CD14-positive monocyte (primary cell): ENCODE measurements around the gene CHRM5. TPM values are rescaled to one million over a fixed set of nuclear protein-coding genes. Genes with fewer than 3 reads are reported as not detected.

Experiments
- DNase-seq, 3 donors: peaks; one replicate each; pipeline ENCODE4 v3.0.0-alpha.2; 2011 to 2022
- H2AFZ ChIP-seq: 2 replicates; pipeline ENCODE4 v1.6.0; 2012; ENCODE audit warnings: mild to moderate bottlenecking, low read depth, low read length, inconsistent platforms; ENCODE audit not compliant: insufficient read depth, poor library complexity, severe bottlenecking
- H3K27ac ChIP-seq, 2 donors: 1 replicate in 1 of 2; 2 replicates in 1 of 2; pipeline ENCODE4 v1.5.1; 2012 to 2013; ENCODE audit warnings: low read length in 2 of 2, control low read depth in 1 of 2, inconsistent platforms in 1 of 2, low read depth in 1 of 2, mild to moderate bottlenecking in 1 of 2
- H3K27me3 ChIP-seq, 2 donors: one replicate each; pipeline versions ENCODE4 v1.6.0 to v1.6.1; 2011 to 2013; ENCODE audit warnings: low read length in 2 of 2; ENCODE audit not compliant: control insufficient read depth in 2 of 2, insufficient read depth in 2 of 2
- H3K36me3 ChIP-seq, 2 donors: replicated peaks in 1 of 2; 1 replicate in 1 of 2; 2 replicates in 1 of 2; pipeline versions ENCODE4 v1.5.1 to v1.6.1; 2012 to 2013; ENCODE audit warnings: low read length in 2 of 2, control low read depth in 1 of 2, inconsistent platforms in 1 of 2, mild to moderate bottlenecking in 1 of 2; ENCODE audit not compliant: insufficient read depth in 2 of 2, control insufficient read depth in 1 of 2
- H3K4me1 ChIP-seq, 2 donors: 1 replicate in 1 of 2; 2 replicates in 1 of 2; pipeline versions ENCODE4 v1.5.1 to v1.6.1; 2012 to 2013; ENCODE audit warnings: low read length in 2 of 2, control low read depth in 1 of 2, inconsistent platforms in 1 of 2, mild to moderate bottlenecking in 1 of 2, moderate library complexity in 1 of 2; ENCODE audit not compliant: insufficient read depth in 2 of 2, control insufficient read depth in 1 of 2
- H3K4me2 ChIP-seq: replicated peaks from 2 replicates; pipeline ENCODE3; 2012; ENCODE audit warnings: low read length, moderate library complexity, mild to moderate bottlenecking; ENCODE audit not compliant: poor library complexity, severe bottlenecking; ENCODE audit errors: extremely low read depth
- H3K4me3 ChIP-seq, 3 experiments: fragments of 200-600 bp in 1 of 3; sonication (generic) in 1 of 3; replicated peaks in 1 of 3; 1 replicate in 2 of 3; 2 replicates in 1 of 3; pipeline ENCODE4 v1.5.1; 2011 to 2013; ENCODE audit warnings: low read length in 3 of 3, mild to moderate bottlenecking in 3 of 3, control low read depth in 2 of 3, low read depth in 2 of 3, inconsistent platforms in 1 of 3, moderate library complexity in 1 of 3
- H3K79me2 ChIP-seq: 2 replicates; pipeline ENCODE4 v1.6.0; 2012; ENCODE audit warnings: mild to moderate bottlenecking, control low read depth, inconsistent platforms, low read length, moderate library complexity; ENCODE audit not compliant: insufficient read depth
- H3K9ac ChIP-seq: 2 replicates; pipeline ENCODE4 v1.6.0; 2017; ENCODE audit warnings: low read length, mild to moderate bottlenecking; ENCODE audit not compliant: insufficient read depth, poor library complexity, severe bottlenecking
- H3K9me3 ChIP-seq, 2 donors: replicated peaks in 1 of 2; 1 replicate in 1 of 2; 2 replicates in 1 of 2; pipeline versions ENCODE4 v1.5.1 to v1.6.1; 2012 to 2013; ENCODE audit warnings: low read length in 2 of 2, control low read depth in 1 of 2; ENCODE audit not compliant: control insufficient read depth in 1 of 2, insufficient read depth in 1 of 2
- H4K20me1 ChIP-seq: 2 replicates; pipeline ENCODE4 v1.6.0; 2012; ENCODE audit warnings: mild to moderate bottlenecking, low read length, control low read depth, moderate library complexity; ENCODE audit not compliant: insufficient read depth
- H3K27ac Mint-ChIP-seq, 7 donors: one replicate each; pipeline ENCODE4 v1.8.0; 2020; ENCODE audit warnings: mild to moderate bottlenecking in 7 of 7, mixed read lengths in 7 of 7, moderate library complexity in 6 of 7, inconsistent platforms in 2 of 7
- H3K27me3 Mint-ChIP-seq, 3 donors: one replicate each; pipeline ENCODE4 v1.8.0; 2021 to 2022; ENCODE audit warnings: low read depth in 3 of 3, mild to moderate bottlenecking in 3 of 3, mixed read lengths in 3 of 3, moderate library complexity in 3 of 3, inconsistent platforms in 1 of 3
- H3K36me3 Mint-ChIP-seq, 2 donors: one replicate each; pipeline ENCODE4 v1.8.0; 2020; ENCODE audit warnings: mixed read lengths in 2 of 2, inconsistent platforms in 1 of 2, mild to moderate bottlenecking in 1 of 2
- H3K4me1 Mint-ChIP-seq: one replicate; pipeline ENCODE4 v1.8.0; 2020; ENCODE audit warnings: mild to moderate bottlenecking, mixed read lengths
- H3K4me3 Mint-ChIP-seq, 2 donors: one replicate each; pipeline ENCODE4 v1.8.0; 2020; ENCODE audit warnings: mild to moderate bottlenecking in 2 of 2, mixed read lengths in 2 of 2, moderate library complexity in 1 of 2
- H3K9me3 Mint-ChIP-seq, 7 donors: one replicate each; pipeline ENCODE4 v1.8.0; 2020 to 2022; ENCODE audit warnings: mixed read lengths in 7 of 7, mild to moderate bottlenecking in 6 of 7, moderate library complexity in 6 of 7, inconsistent platforms in 2 of 7
- CTCF ChIP-seq: fragments of 200-600 bp; IDR thresholded peaks from one replicate; pipeline ENCODE4 v1.8.0; 2022; ENCODE audit warnings: antibody characterized with exemption, mild to moderate bottlenecking
- WGBS: methylation state at CpG from one replicate; pipeline ENCODE4 v1.1.5; 2013; ENCODE audit warnings: missing lambda C conversion rate; ENCODE audit not compliant: insufficient coverage; 5-methylcytosine and 5-hydroxymethylcytosine counted together
- intact Hi-C, 2 donors: fragments of 100-400 bp; cut with micrococcal nuclease; formaldehyde crosslinking; loops; one replicate each; pipeline versions ENCODE4 v1.15.0 to v1.15.1; 2023
- polyA plus RNA-seq, 3 donors: library from polyadenylated mRNA; depleted of rRNA in 1 of 3; unstranded in 2 of 3; stranded (reverse) in 1 of 3; fragments of 300-500 nt in 2 of 3; fragments of >200 nt in 1 of 3; fragmentation: Illumina TruSeq in 2 of 3; gene quantifications; 1 replicate in 2 of 3; 2 replicates in 1 of 3; pipeline ENCODE4 v1.2.3, GENCODE V29; 2012 to 2021

Gene CHRM5
- polyA plus RNA-seq, 3 donors: not detected

GRCh38 chr15:34031987-34032760, 63.9 kb downstream of the CHRM5 start:
- H3K27me3 ChIP-seq: no peaks in the 10 kb centered on the region
- intact Hi-C loops: no loop called here
- no peaks in the 10 kb centered on the region for H4K20me1 ChIP-seq
- no peaks in the 10 kb centered on the region for H3K79me2 ChIP-seq
- H3K36me3 ChIP-seq: no peaks in the 10 kb centered on the region
- no peak for DNase-seq
- H2AFZ ChIP-seq: no peak overlapping the region
- Mint-ChIP-seq H3K36me3 (no peaks in the 10 kb centered on the region), H3K9me3 (peaks cover 0 to 16% (median 0%) of the 10 kb centered on the region in 7 donors), H3K27me3 (no peaks in the 10 kb centered on the region), H3K27ac (no peak overlapping the region), H3K4me1 (no peaks in the 10 kb centered on the region), H3K4me3 (no peak overlapping the region)
- no peak overlapping the region for H3K4me2 ChIP-seq
- no peak overlapping the region for H3K9ac ChIP-seq
- WGBS: 92% methylated on average over 2 of the region's 10 CpGs
- H3K4me3 ChIP-seq: no peak overlapping the region
- H3K27ac ChIP-seq: no peak overlapping the region
- no peaks in the 10 kb centered on the region for H3K4me1 ChIP-seq
- H3K9me3 ChIP-seq: peaks cover 0 to 2% of the 10 kb centered on the region in 2 donors
- TF ChIP-seq CTCF: no peak

- Histone ChIP-seq H3K4me2 (peak overlapping the region; percentile 95), H3K27me3 (no peaks in the 10 kb centered on the region), H3K4me3 (peak overlapping the region; percentile 69 to 98 (median 94)), H3K27ac (peak overlapping the region; percentile 13 to 64), H3K79me2 (no peaks in the 10 kb centered on the region), H3K4me1 (peaks cover 13 to 19% of the 10 kb centered on the region in 2 donors), H4K20me1 (no peaks in the 10 kb centered on the region), H3K9me3 (no peaks in the 10 kb centered on the region), H2AFZ (peak overlapping the region; percentile 95), H3K36me3 (no peaks in the 10 kb centered on the region), H3K9ac (peak overlapping the region; percentile 69)
- Mint-ChIP-seq H3K27ac (peak overlapping the region in 4 of 7 donors; percentile 55 to 73 (median 62)), H3K36me3 (no peaks in the 10 kb centered on the region), H3K4me1 (peaks cover 17% of the 10 kb centered on the region), H3K4me3 (peak overlapping the region; percentile 88 to 94), H3K27me3 (peaks cover 2 to 5% (median 5%) of the 10 kb centered on the region in 3 donors), H3K9me3 (peaks cover 0 to 4% (median 0%) of the 10 kb centered on the region in 7 donors)
- no peak for TF ChIP-seq CTCF
- peak; percentile 29 to 70 (median 40) for DNase-seq
- intact Hi-C loops: no loop called here
- under 1% methylated on average over 67 of the region's 70 CpGs for WGBS
Measured at GRCh38 chr15:34038023-34038870, 70.0 kb downstream of the CHRM5 start.
